ENCODE data around the gene ANKRD31.

DNA sequence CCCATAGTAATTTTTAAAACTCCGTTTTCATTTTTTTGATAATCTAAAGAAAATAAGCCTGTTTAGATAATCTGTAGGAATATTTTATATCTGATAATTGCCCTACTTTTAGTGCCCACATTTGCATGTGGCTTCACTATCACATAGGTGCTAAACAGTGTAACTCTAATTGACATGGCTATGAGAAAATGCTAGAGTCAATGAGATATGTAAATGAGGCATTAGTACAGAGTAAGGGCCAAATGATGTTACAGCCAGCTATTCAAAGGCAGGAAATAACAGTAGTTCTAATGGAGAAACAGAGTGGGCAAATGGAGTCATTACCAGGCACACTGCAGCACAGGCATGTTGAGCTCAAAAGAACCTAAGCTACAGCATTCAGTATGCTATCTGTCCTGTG is 147.0 kb downstream of the ANKRD31 start:
- TF ChIP-seq, protein P1, sequence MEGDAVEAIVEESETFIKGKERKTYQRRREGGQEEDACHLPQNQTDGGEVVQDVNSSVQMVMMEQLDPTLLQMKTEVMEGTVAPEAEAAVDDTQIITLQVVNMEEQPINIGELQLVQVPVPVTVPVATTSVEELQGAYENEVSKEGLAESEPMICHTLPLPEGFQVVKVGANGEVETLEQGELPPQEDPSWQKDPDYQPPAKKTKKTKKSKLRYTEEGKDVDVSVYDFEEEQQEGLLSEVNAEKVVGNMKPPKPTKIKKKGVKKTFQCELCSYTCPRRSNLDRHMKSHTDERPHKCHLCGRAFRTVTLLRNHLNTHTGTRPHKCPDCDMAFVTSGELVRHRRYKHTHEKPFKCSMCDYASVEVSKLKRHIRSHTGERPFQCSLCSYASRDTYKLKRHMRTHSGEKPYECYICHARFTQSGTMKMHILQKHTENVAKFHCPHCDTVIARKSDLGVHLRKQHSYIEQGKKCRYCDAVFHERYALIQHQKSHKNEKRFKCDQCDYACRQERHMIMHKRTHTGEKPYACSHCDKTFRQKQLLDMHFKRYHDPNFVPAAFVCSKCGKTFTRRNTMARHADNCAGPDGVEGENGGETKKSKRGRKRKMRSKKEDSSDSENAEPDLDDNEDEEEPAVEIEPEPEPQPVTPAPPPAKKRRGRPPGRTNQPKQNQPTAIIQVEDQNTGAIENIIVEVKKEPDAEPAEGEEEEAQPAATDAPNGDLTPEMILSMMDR (IDR thresholded peaks at IDR 0.05) = no peak
- TF ChIP-seq JUN (CRISPR knock-in tag; IDR thresholded peaks at IDR 0.05) (no peak), ELF4 (CRISPR knock-in tag; IDR thresholded peaks at IDR 0.05; ENCODE audit: low read depth) (no peak), E2F5 (CRISPR knock-in tag; IDR thresholded peaks at IDR 0.05) (no peak), ZBTB43 (CRISPR knock-in tag; IDR thresholded peaks at IDR 0.05) (no peak), ZNF232 (CRISPR knock-in tag; IDR thresholded peaks at IDR 0.05) (no peak)
- TF ChIP-seq, protein P2, sequence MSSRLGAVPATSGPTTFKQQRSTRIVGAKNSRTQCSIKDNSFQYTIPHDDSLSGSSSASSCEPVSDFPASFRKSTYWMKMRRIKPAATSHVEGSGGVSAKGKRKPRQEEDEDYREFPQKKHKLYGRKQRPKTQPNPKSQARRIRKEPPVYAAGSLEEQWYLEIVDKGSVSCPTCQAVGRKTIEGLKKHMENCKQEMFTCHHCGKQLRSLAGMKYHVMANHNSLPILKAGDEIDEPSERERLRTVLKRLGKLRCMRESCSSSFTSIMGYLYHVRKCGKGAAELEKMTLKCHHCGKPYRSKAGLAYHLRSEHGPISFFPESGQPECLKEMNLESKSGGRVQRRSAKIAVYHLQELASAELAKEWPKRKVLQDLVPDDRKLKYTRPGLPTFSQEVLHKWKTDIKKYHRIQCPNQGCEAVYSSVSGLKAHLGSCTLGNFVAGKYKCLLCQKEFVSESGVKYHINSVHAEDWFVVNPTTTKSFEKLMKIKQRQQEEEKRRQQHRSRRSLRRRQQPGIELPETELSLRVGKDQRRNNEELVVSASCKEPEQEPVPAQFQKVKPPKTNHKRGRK (CRISPR knock-in tag; IDR thresholded peaks at IDR 0.05; ENCODE audit: borderline replicate concordance) = no peak
- TF ChIP-seq, protein P3, sequence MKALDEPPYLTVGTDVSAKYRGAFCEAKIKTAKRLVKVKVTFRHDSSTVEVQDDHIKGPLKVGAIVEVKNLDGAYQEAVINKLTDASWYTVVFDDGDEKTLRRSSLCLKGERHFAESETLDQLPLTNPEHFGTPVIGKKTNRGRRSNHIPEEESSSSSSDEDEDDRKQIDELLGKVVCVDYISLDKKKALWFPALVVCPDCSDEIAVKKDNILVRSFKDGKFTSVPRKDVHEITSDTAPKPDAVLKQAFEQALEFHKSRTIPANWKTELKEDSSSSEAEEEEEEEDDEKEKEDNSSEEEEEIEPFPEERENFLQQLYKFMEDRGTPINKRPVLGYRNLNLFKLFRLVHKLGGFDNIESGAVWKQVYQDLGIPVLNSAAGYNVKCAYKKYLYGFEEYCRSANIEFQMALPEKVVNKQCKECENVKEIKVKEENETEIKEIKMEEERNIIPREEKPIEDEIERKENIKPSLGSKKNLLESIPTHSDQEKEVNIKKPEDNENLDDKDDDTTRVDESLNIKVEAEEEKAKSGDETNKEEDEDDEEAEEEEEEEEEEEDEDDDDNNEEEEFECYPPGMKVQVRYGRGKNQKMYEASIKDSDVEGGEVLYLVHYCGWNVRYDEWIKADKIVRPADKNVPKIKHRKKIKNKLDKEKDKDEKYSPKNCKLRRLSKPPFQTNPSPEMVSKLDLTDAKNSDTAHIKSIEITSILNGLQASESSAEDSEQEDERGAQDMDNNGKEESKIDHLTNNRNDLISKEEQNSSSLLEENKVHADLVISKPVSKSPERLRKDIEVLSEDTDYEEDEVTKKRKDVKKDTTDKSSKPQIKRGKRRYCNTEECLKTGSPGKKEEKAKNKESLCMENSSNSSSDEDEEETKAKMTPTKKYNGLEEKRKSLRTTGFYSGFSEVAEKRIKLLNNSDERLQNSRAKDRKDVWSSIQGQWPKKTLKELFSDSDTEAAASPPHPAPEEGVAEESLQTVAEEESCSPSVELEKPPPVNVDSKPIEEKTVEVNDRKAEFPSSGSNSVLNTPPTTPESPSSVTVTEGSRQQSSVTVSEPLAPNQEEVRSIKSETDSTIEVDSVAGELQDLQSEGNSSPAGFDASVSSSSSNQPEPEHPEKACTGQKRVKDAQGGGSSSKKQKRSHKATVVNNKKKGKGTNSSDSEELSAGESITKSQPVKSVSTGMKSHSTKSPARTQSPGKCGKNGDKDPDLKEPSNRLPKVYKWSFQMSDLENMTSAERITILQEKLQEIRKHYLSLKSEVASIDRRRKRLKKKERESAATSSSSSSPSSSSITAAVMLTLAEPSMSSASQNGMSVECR (CRISPR knock-in tag; IDR thresholded peaks at IDR 0.05; ENCODE audit: borderline replicate concordance) = no peak

Data from WTC11 (cell line).